Putamen (tissue), 1 donor: ENCODE data around the gene CCL24.
"Not testable (repeated sequence)": the region's sequence is repeated elsewhere in the genome, so short reads cannot be mapped to it uniquely, and the experiment has no call there.

ENCODE experiments used
- DNase-seq: peaks from one replicate; pipeline ENCODE4 v3.0.0-alpha.2; 2016; ENCODE audit warnings: low spot score

Gene CCL24

DNA sequence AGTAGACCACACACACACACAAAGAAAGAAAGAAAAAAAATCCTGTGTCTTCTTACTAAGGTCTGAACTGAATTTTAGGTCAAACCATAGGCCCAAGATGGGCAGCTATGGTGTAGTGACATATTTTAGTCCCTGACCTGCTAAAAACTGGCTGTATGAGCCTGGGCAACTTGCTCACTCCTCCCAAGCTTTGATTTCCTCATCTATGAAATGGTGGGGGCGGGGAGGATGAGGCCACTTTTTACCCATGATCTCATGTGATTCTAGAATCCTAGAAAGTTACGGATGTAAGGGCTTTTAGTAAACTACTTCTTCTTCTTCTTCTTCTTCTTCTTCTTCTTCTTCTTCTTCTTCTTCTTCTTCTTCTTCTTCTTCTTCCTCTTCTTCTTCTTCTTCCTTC is 6.1 kb upstream of the CCL24 start:
- no peak for DNase-seq

DNA sequence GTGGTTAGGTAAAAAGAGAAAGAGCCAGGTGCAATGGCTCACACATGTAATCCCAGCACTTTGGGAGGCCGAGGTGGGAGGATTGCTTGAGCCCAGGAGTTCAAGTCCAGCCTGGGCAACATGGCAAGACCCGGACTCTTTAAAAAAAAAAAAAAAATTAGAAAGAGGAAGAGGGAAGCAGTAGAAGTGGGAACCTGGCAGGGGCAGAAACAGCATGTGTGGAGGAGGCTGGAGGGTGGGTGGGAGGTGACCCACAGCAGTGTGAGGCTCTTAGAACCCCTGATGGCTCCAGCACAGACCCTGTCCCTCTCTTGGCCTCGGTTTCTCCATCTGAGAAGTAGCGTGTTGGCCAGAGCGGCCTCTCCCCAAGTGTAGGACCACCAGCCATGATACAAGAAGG is 4.9 kb upstream of the CCL24 start:
- DNase-seq, result no peak

DNA sequence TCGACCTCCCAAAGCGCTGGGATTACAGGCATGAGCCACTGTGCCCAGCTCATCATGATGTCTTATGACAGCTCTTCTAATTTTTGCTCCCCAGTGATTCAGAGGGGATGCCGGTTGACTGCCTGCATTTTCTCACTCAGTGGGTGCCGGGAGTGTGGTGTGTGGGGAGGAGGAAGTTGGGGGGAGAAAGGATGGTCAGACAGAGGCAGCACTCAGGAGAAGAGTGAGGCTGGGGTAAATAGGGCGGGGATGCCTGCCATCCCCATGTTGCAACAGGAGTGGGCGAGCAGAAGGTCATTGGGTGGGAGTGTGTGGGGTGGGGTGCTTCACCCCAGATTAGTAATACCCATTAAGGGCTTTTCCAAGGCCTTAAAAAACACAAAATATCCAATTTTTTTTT is 3.5 kb upstream of the CCL24 start:
- DNase-seq, result no peak

DNA sequence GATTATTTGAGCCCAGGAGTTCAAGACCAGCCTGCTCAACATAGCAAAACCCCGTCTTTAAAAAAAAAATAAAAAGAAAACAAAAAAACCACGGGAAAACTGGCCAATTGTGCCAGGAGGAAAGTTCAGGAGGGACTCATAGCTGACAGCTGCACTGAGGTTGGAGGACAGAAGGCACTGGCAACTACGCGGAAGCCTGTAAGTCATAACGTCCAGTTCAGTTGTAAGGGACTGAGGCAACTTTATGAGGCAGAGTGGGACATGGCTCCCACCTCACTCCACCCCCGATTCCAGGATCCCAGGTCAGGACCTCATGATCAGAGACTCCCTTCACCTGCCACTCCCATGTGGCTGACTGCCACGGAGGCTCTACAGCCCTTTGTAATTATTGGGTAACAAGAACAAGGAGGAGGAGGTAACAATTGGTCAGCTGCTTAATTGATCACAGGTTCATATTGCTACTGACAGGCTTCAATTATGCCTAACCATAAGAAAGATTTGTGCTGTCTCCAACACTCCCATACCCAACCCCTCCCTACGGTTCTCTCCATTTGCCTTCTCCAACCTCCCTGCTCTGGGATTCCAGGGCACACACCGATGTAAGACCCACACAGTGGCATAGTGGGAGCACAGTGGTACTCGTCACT is 1.9 kb upstream of the CCL24 start:
- no peak for DNase-seq

DNA sequence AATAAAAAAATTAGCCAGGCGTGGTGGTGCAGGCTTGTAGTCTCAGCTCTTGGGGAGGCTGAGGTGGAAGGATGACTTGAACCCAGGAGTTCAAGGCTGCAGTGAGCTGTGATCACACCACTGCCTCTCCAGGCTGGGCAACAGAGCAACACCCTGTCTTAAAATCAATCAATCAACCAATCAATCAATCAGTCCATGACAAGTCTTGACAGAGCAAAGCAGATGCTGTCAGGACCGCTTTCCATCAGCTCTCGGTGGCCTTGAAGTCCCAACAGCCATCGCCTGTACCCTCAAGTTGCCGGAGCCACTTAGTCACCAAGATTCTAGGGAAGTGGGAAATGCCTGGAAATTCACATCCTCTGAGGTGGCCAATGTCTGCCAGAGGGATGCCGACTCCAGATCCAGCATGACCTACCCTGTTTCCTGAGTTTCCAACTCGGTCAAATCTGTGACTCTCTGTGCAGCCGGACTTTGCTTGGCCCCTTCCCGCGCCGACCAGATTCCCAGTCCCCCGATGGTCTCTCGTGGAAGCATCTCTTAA is 871 bp upstream of the CCL24 start:
- DNase-seq, result no peak

DNA sequence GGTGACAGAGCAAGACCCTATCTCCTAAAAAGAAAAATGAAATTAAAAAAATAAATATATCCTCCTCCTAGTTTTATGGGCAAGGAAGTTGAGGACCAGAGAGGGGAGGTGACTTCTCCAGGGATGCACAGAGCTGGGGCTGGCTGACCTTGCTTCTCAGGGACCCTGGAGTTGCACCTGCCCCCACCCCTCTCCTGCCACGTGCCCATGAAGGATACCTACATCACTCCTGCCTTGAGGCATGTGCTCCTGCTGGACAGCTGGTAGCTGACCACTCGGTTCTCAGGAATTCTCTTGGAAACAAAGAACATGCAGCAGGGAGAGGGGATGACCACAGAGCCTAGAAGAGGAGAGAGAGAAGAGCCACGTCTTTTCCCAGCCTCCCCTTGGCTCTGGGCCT is 522 bp downstream of the CCL24 start:
- no peak for DNase-seq

DNA sequence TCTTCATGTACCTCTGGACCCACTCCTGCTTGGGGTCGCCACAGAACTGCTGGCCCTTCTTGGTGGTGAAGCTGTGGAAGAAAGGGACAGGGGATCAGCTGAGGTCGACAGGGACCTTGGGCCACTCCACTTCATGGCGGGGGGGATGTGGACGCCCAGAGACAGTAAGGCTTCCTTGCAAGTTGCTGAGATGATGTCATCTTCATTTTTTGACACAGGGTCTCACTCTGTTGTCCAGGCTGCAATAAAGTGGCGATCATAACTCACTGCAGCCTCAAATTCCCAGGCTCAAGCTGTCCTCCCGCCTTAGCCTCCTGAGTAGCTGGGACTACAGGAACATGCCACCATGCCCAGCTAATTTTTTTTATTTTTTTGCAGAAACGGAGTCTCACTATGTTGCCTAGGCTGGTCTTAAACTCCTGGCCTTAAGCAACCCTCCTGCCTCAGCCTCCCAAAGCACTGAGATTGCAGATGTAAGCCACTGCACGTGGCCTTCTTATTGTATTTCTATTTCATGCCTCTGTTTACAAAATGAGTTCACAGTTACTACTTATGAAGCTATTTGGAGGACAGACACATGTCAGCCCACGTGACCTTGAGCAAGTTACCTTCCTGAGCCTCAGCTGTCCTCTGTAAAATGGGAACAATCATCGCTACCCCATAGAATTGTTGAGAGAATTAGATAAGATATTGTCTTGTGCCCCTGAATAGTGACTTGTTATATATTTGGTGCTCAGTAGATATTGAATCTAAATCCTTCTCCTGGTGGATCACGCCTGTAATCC is 1.5 kb downstream of the CCL24 start:
- no peak for DNase-seq

DNA sequence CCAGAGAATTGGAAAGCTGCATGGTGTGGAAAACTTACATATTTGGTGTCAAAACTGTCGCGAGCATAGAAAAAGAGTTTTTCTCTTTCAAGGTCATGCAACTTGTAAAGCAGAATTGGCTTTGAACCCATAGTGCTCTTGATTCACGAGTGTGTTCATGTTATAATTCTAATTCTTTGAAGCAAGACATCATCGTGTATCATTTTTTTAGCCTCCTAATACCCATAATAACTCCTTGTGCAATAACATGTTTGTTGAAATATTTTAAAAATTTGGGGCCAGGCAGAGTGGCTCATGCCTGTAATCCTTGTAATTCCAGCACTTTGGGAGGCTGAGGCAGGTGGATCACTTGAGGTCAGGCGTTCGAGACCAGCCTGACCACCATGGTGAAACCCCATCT is 4.2 kb downstream of the CCL24 start:
- DNase-seq, result no peak

DNA sequence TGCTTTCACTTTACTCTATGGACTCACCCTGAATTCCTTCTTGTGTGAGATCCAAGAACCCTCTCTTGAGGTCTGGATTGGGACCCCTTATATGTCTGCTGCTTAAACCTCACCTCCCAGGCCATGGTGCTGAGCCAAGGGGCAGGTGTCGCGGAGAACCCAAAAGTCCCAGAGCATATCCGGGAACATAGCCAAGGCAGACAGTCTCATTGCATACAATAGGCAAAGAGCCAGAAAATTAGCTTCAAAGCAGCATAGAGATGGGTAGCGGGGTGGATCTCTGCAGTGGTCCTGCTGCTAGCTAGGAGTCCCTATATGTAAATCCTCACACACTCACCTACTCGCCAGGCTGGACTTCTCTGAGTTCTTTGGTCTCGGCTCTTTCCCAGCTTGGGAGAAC is 5.5 kb downstream of the CCL24 start:
- DNase-seq, result no peak

DNA sequence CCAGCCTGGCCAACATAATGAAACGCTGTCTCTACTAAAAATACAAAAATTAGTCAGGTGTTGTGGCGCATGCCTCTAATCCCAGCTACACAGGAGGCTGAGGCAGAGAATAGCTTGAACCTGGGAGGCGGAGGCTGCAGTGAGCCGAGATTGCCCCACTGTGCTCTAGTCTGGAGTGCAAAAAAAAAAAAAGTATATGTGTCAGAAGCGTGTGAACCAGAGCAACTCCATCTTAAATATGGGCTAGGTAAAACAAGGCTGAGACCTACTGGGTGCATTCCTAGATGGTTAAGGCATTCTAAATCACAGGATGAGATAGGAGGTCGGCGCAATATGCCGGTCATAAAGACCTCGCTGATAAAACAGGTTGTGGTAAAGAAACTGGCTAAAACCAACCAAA is 6.2 kb downstream of the CCL24 start:
- no peak for DNase-seq

DNA sequence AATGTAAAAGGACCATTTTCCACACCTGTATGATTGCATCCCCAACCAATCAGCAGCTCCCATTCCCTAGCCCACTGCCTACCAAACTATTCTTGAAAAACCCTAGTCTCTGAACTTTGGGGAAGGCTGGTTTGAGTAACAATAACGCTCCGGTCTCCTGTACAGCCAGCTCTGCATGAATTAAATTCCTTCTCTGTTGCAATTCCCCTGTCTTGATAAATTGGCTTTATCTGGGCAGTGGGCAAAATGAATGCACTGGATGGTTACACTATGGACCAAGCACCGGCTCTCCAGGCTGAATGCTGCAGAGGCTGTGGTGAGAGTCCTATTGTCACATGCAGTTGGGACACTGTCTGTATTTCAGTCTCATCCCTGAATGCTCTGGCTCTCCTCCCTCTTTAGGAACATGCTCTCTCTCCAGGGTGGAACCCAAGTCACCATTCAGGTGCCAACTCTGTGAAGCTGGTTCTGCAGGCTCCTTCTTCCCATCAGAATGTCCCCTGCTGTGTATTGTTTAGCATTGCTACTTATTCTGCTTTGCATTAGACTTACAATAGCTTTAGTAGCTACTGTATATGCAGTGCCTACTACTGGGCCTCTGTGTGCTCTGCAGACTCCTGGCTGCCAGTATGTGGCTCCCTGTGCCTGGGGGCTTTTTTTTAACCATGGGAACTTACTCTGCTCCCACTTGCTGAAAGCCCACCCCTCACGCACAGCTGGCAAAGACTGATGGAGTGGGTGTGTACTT is 6.9 kb downstream of the CCL24 start:
- DNase-seq, result no peak

DNA sequence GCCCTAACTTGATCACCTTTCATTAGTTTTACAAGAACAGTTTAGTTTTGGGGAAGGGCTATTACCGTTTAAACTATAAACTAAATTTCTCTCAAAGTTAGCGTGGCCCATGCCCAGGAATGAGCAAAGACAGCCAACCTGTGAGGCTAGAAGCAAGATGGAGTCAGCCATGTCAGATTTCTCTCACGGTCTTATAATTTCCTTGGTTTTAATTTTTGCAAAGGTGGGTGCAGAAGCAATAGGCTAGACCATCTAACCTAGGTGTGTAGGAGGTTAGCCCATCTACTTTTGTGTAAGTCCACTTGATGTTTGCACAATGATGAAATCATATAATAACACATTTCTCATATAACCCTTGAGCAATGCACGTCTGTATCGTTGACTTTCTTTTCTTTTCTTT is 8.9 kb downstream of the CCL24 start:
- no peak for DNase-seq

DNA sequence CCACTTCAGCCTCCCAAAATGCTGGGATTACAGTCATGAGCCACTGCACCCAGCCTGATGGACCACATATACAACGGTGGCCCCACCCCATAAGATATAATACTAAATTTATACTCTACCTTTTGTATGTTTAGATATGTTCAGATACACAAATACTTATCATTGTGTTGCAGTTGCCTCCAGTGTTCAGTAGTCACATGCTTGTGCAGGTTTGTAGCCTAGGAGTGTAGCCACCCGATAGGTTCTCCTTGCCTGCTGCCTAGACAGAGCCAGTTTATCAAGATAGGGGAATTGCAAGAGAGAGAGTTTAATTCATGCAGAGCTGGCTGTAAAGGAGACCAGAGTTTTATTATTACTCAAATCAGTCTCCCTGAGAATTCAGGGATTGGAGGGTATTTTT is 9.6 kb downstream of the CCL24 start:
- DNase-seq, result no peak

DNA sequence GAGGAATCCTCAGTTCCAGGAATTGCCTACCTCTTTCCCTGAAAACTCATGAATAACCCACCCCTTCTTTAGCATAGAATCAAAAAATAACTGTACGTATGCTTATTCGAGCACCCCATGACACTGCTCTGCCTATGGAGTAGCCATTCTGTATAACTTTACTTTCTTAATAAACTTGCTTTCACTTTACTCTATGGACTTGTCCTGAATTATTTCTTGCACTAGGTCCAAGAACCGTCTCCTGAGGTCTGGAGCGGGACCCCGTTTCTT is 11.1 kb downstream of the CCL24 start:
- DNase-seq, result no peak

DNA sequence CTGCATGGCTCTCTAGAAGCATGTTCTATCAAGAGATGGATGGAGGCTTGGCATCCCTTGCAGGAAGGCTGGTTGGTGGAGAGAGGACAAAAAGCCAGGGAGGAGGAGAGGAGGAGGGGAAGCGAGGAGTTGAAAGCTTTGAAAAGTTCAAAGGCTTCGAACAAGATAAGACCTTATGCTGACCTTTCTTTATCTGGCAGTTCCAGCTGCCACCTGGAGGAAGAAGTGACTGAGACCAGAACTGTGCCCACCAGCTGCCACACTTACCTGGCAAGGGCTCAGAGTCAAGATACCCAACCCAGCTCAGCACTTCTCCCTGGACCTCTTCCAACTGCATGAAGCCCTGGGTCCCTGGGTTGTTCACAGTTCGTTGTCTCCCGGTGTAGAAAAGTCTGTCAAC is 14.8 kb downstream of the CCL24 start:
- DNase-seq, result no peak

DNA sequence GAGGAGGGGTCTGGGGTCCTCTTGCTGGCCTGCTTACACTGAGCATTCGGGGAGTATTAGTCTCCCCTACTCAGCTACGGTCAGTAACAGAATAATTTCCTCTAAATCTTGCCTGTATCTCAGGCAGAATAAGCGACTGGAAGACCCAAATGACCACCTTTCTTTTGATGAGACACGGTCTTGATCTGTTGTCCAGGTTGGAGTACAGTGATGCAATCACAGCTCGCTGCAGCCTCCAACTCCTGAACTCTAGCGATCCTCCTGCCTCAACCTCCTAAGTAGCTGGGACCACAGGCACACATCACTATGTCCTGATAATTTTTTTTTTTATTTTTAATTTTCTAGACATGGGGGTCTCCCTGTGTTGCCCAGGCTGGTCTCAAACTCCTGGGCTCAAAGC is 17.2 kb downstream of the CCL24 start:
- DNase-seq, result no peak

DNA sequence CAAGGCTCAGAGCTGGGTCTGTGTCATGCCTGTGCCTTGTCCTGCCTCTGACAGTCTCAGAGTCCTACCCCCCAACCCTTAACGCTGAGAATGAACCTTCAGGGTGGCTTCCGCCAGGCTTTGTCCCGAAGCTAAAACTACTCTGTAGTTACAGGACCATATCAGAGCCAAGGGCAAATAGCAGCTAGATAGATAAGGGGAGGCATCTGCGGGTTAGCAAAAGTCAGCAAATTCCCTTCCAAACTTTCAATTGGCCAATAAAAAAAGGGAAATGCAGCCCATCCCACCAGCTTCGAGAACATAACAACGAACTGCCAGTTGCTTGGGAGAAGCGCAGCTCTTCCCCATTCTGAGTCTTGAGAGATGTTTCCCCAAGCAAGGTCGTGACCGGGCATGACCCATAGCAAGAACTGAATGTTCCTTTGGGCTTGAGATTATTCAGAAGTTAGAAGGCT is 17.7 kb downstream of the CCL24 start:
- no peak for DNase-seq

DNA sequence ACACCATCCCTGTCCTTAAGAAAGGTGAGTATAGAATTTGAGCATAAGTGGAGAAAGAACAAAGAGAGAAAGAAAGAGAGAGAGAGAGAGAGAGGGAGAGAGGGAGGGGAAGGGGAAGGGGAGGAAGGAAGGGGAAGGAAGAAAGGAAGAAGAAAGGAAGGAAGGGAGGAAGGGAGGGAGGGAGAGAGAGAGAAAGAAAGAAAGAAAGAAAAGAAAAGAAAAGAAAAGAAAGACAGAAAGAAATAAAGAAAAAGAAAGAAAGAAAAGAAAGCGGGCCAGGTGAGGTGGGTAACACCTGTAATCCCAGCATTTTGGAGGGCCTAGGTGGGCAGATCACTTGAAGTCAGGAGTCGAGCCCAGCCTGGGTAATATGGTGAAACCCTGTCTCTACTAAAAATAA is 19.9 kb downstream of the CCL24 start:
- DNase-seq, result no peak

DNA sequence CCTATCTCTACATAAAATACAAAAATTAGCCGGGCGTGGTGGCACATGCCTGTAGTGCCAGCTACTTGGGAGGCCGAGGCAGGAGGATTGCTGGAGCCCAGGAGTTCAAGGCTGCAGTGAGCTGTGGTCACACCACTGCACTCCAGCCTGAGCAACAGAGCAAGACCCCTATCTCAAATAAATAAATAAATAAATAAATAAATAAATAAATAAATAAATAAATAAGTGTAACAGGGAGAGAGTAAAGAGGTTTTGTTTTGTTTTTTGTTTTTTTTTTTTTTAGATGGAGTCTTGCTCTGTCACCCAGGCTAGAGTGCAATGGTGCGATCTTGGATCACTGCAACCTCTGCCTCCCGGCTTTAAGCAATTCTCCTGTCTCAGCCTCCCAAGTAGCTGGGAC is 21.0 kb downstream of the CCL24 start:
- DNase-seq, result not testable (repeated sequence)

DNA sequence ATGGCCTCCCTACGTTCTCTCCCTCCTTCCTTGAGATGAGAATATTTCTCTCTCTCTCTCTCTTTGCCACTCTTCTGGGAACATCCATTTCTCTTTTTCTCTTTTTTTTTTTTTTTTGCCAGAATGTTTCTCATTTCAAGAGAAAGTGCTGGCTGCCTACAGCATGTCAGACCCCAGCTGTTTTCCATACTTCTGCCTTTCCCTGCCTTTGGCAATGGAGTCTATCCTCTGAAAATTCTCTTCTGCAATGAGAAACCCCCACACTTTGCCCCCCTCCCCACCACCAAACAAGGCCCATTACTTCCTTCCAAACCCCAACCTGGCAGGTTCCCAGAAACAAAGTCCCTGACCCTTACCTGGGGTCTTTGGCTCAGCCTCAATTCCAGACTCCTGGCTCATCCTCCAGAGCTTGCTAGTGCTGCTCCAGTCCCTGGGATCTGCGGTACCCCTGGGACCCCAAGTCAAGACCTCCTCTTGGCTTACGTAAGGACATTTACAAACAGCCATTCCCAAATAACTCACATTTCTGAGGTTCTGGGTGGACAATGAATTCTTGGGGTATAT is 24.2 kb downstream of the CCL24 start:
- no peak for DNase-seq

DNA sequence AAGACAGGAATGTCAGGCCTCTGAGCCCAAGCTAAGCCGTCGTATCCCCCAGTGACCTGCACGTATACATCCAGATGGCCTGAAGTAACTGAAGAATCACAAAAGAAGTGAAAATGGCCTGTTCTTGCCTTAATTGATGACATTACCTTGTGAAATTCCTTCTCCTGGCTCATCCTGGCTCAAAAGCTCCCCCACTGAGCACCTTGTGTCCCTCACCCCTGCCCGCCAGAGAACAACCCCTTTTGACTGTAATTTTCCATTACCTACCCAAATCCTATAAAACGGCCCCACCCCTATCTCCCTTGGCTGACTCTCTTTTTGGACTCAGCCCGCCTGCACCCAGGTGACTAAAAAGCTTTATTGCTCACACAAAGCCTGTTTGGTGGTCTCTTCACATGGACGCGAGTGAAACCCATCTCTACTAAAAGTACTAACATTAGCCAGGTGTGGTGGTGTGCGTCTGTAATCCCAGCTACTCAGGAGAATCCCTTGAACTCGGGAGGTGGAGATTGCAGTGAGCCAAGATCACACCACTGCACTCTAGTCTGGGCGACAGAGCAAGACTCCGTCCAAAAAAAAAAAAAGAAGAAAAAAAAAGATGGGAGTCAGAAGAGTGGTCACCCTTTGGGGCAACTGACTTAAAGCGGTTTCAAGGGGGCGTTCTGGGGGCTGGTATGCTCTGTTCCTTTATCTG is 25.3 kb downstream of the CCL24 start:
- DNase-seq, result not testable (repeated sequence)

DNA sequence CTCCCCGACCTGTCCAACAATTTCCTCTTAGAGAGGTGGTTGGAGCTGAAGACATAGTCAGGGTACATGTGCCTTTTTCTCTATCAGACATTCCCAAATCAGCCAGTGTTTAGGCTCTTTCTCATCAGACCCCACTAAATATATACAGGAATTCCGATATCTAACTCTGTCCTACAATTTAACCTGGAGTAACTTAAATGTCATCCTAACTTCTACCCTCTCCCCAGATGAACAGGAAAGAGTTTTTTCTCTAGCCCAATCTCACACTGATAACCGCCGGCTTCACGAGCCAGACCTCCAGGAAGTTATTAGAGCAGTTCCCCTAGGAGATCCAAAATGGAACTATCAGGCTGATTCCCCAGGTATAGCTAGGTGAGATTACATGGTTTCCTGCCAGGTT is 30.5 kb downstream of the CCL24 start:
- not testable (repeated sequence) for DNase-seq
